Vagina (tissue), 2 donors: Measurements from ENCODE around the gene HPN.

ENCODE experiments used
- POLR2A ChIP-seq, 2 donors: fragments of 450-650 bp; IDR thresholded peaks; one replicate each; pipeline ENCODE4 v1.6.1; 2017; ENCODE audit warnings: antibody characterized with exemption in 2 of 2, mild to moderate bottlenecking in 2 of 2, moderate library complexity in 2 of 2
- TF ChIP-seq, protein P1 (sequence below), 3 experiments: fragments of 450-650 bp in 2 of 3; fragments of 200-600 bp in 1 of 3; sonication (generic) in 1 of 3; IDR thresholded peaks; one replicate each; pipeline ENCODE4 v1.5.1; 2017 to 2019; ENCODE audit warnings: antibody characterized with exemption in 3 of 3, mild to moderate bottlenecking in 2 of 3, moderate library complexity in 2 of 3

DNA sequence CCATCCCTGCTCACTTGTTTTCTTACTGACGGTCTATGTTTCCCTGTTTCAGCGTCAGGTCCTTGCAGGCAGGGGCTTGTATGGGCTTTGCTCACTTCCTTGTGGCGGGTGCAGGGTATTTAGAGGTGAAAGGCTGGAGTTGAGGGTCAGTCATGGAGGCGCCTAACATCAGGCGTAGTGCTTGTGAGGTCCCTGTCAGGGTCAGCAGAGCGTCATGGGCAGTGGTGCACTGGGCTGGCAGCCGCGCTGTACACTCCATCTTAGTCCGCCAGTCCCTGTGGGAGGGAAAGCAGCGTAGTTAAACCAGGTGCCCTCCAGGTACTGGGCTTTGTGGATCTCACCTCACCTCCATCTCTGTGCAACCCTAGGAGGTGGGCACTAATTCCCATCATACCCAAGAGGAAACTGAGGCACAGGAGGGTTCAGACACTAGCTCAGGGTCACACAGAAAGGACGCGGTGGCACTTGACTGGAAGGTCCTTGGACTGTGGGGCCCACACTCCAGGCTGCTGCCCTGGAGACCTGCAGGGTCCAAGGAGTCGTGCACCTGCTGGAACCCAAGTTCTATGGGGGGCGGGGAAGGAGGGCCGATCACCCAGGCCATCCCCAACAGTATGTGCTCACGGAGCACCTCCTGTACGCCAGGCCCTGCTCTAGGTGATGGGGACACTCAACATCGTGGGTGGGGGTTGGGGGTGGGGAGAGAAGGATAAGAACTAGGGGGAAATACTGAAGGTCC lies 36.8 kb upstream of the HPN start:
- TF ChIP-seq, protein P1, sequence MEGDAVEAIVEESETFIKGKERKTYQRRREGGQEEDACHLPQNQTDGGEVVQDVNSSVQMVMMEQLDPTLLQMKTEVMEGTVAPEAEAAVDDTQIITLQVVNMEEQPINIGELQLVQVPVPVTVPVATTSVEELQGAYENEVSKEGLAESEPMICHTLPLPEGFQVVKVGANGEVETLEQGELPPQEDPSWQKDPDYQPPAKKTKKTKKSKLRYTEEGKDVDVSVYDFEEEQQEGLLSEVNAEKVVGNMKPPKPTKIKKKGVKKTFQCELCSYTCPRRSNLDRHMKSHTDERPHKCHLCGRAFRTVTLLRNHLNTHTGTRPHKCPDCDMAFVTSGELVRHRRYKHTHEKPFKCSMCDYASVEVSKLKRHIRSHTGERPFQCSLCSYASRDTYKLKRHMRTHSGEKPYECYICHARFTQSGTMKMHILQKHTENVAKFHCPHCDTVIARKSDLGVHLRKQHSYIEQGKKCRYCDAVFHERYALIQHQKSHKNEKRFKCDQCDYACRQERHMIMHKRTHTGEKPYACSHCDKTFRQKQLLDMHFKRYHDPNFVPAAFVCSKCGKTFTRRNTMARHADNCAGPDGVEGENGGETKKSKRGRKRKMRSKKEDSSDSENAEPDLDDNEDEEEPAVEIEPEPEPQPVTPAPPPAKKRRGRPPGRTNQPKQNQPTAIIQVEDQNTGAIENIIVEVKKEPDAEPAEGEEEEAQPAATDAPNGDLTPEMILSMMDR (IDR thresholded peaks at IDR 0.05), result no peak
- no peak for TF ChIP-seq POLR2A (IDR thresholded peaks at IDR 0.05)
